ENCODE results near the gene MAN1C1. TPM values are rescaled to one million over a fixed set of nuclear protein-coding genes. Genes with fewer than 3 reads are reported as not detected.

The MAN1C1 gene
- total RNA-seq, 1 donor from 2014 or later = 6.8 TPM

DNA sequence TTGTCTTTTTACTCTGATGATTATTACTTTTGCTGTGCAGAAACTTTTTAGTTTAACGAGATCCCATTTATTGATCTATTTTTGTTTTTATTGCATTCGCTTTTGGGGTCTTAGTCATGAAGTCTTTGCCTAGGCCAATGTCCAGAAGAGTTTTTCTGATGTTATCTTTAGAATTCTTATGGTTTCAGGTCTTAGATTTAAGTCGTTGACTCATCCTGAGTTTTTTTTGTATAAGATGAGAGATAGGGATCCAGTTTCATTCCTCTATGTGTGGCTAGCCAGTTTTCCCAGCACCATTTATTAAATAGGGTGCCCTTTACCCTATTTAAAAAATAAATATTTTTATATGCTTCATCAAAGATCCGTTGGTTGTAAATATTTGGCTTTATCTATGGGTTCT lies 13.2 kb downstream of the MAN1C1 start:
- Mint-ChIP-seq H3K27me3 (ENCODE audit: insufficient read depth, low read depth) (no peaks in the 10 kb centered on the region), H3K4me3 (no peak overlapping the region)
- no peaks in the 10 kb centered on the region for H4K20me1 ChIP-seq (ENCODE audit: low read depth)

DNA sequence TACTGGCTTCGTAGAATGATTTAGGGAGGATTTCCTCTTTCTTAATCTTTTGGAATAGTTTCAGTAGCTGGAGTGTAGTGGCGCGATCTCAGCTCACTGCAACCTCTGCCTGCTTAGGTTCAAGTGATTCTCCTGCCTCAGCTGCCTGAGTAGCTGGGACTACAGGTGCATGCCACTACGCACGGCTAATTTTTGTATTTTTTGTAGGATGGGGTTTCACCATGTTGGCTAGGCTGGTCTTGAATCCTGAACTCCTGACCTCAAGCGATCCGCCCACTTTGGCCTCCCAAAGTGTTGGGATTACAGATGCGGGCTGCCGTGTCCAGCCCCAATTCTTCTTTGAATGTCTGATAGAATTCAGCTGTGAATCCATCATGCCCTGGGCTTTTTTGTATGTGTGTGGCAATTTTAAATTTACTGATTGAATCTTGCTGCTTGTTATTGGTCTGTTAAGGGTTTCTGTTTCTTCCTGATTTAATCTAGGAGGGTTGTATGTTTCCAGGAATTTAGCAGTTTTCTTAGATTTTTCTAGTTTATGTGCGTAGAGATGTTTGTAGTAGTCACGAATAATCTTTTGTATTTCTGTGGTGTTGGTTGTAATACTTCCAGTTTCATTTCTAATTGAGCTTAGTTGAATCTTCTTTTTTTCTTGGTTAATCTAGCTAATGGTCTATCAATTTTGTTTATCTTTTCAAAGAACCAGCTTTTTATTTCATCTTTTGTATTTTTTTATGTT lies 15.3 kb downstream of the MAN1C1 start:
- H3K27me3 ChIP-seq = no peaks in the 10 kb centered on the region
- no peak overlapping the region for H3K4me2 ChIP-seq
- TF ChIP-seq EZH2 (IDR thresholded peaks at IDR 0.05) (no peak), EZH2phosphoT487 (IDR thresholded peaks at IDR 0.05) (no peak)
- TF ChIP-seq, protein P1, sequence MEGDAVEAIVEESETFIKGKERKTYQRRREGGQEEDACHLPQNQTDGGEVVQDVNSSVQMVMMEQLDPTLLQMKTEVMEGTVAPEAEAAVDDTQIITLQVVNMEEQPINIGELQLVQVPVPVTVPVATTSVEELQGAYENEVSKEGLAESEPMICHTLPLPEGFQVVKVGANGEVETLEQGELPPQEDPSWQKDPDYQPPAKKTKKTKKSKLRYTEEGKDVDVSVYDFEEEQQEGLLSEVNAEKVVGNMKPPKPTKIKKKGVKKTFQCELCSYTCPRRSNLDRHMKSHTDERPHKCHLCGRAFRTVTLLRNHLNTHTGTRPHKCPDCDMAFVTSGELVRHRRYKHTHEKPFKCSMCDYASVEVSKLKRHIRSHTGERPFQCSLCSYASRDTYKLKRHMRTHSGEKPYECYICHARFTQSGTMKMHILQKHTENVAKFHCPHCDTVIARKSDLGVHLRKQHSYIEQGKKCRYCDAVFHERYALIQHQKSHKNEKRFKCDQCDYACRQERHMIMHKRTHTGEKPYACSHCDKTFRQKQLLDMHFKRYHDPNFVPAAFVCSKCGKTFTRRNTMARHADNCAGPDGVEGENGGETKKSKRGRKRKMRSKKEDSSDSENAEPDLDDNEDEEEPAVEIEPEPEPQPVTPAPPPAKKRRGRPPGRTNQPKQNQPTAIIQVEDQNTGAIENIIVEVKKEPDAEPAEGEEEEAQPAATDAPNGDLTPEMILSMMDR (IDR thresholded peaks at IDR 0.05) = no peak
- H3K36me3 ChIP-seq = no peaks in the 10 kb centered on the region
- no peaks in the 10 kb centered on the region for H3K27me3 Mint-ChIP-seq (ENCODE audit: insufficient read depth, low read depth)
- H3K4me3 ChIP-seq = no peak overlapping the region
- peaks cover 5% of the 10 kb centered on the region for H3K36me3 Mint-ChIP-seq
- no peaks in the 10 kb centered on the region for H3K4me1 Mint-ChIP-seq
- H3K9me3 Mint-ChIP-seq = peaks cover 36% of the 10 kb centered on the region
- H3K9ac ChIP-seq = no peak overlapping the region
- H3K27ac ChIP-seq = no peak overlapping the region
- no peaks in the 10 kb centered on the region for H3K4me1 ChIP-seq
- no peaks in the 10 kb centered on the region for H4K20me1 ChIP-seq (ENCODE audit: low read depth)
- H3F3A ChIP-seq (ENCODE audit: low read depth) = no peaks in the 10 kb centered on the region
- H2AFZ ChIP-seq (replicated peaks) = no peak overlapping the region
- H3K4me3 Mint-ChIP-seq = no peak overlapping the region
- no peaks in the 10 kb centered on the region for H3K9me3 ChIP-seq (ENCODE audit: low read depth)
- no peak for DNase-seq (ENCODE audit: low spot score)
- H3K27ac Mint-ChIP-seq = no peak overlapping the region
- H3K79me2 ChIP-seq (ENCODE audit: low read depth) = no peaks in the 10 kb centered on the region

More for the DNA sequence above, 13.2 kb downstream of the MAN1C1 start:
- Histone ChIP-seq H3K36me3 (no peaks in the 10 kb centered on the region), H3K27me3 (no peaks in the 10 kb centered on the region), H3F3A (ENCODE audit: low read depth) (no peaks in the 10 kb centered on the region), H3K4me3 (no peak overlapping the region), H3K4me1 (no peaks in the 10 kb centered on the region), H3K27ac (no peak overlapping the region), H2AFZ (replicated peaks) (no peak overlapping the region), H3K79me2 (ENCODE audit: low read depth) (no peaks in the 10 kb centered on the region), H3K9me3 (ENCODE audit: low read depth) (no peaks in the 10 kb centered on the region), H3K4me2 (no peak overlapping the region), H3K9ac (no peak overlapping the region)
- no peak overlapping the region for H3K27ac Mint-ChIP-seq
- TF ChIP-seq, protein P1 (IDR thresholded peaks at IDR 0.05) = no peak
- no peak for TF ChIP-seq EZH2 (IDR thresholded peaks at IDR 0.05)
- TF ChIP-seq EZH2phosphoT487 (IDR thresholded peaks at IDR 0.05) = no peak
- DNase-seq (ENCODE audit: low spot score) = no peak
- peaks cover 26% of the 10 kb centered on the region for H3K9me3 Mint-ChIP-seq
- H3K36me3 Mint-ChIP-seq = no peaks in the 10 kb centered on the region
- H3K4me1 Mint-ChIP-seq = no peaks in the 10 kb centered on the region

DNA sequence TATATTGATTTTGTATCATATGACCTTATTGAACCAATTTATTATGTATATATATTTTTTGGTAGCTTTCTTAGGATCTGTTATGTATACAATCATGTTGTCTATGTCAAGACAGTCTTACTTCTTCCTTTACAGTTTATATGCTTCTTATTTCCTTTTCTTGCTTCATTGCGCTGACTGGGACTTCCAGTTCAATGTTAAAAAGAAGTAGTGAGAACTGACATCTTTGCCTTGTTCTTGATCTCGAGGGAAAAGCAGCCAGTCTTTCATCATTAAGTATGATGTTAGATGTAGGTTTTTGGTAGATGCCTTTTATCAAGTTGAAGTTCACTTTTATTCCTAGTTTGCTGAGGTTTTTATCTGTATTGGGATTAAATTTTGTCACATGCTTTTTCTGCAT lies 17.5 kb downstream of the MAN1C1 start:
- Histone ChIP-seq H2AFZ (replicated peaks) (no peak overlapping the region), H4K20me1 (ENCODE audit: low read depth) (no peaks in the 10 kb centered on the region), H3K27me3 (no peaks in the 10 kb centered on the region), H3K27ac (no peak overlapping the region), H3K4me1 (no peaks in the 10 kb centered on the region), H3K4me2 (no peak overlapping the region), H3K9me3 (ENCODE audit: low read depth) (no peaks in the 10 kb centered on the region), H3K4me3 (no peak overlapping the region), H3K36me3 (peaks cover 2% of the 10 kb centered on the region), H3K9ac (no peak overlapping the region), H3F3A (ENCODE audit: low read depth) (no peaks in the 10 kb centered on the region), H3K79me2 (ENCODE audit: low read depth) (no peaks in the 10 kb centered on the region)
- Mint-ChIP-seq H3K27ac (no peak overlapping the region), H3K36me3 (peaks cover 7% of the 10 kb centered on the region), H3K4me3 (no peak overlapping the region), H3K27me3 (ENCODE audit: insufficient read depth, low read depth) (no peaks in the 10 kb centered on the region), H3K9me3 (peaks cover 45% of the 10 kb centered on the region), H3K4me1 (no peaks in the 10 kb centered on the region)
- DNase-seq (ENCODE audit: low spot score) = no peak
- TF ChIP-seq EZH2 (IDR thresholded peaks at IDR 0.05) (no peak), EZH2phosphoT487 (IDR thresholded peaks at IDR 0.05) (no peak)
- TF ChIP-seq, protein P1 (IDR thresholded peaks at IDR 0.05) = no peak

Measured in neural progenitor cell (in vitro differentiated cells).